ENCODE results near the gene LTC4S. TPM values are rescaled to one million over a fixed set of nuclear protein-coding genes. Genes with fewer than 3 reads are reported as not detected.

The LTC4S gene
- total RNA-seq, 1 donor from 2014 or later: 0.26 TPM

GRCh38 chr5:179778591-179778990 is 15.2 kb upstream of the LTC4S start:
- H3K36me3 ChIP-seq (ENCODE audit: control insufficient read depth, insufficient read depth, low read length): peaks cover 13% of the 10 kb centered on the region
- FAIRE-seq (no peak), DNase-seq (ENCODE audit: low read depth) (no peak)
- TF ChIP-seq CTCF (IDR thresholded peaks at IDR 0.05; ENCODE audit: insufficient read depth, low read length, severe bottlenecking): no peak
- no peaks in the 10 kb centered on the region for H3K27me3 ChIP-seq (ENCODE audit: control insufficient read depth, insufficient read depth, low read length)
- H3K4me3 ChIP-seq (ENCODE audit: low read depth, low read length): no peak overlapping the region

DNA sequence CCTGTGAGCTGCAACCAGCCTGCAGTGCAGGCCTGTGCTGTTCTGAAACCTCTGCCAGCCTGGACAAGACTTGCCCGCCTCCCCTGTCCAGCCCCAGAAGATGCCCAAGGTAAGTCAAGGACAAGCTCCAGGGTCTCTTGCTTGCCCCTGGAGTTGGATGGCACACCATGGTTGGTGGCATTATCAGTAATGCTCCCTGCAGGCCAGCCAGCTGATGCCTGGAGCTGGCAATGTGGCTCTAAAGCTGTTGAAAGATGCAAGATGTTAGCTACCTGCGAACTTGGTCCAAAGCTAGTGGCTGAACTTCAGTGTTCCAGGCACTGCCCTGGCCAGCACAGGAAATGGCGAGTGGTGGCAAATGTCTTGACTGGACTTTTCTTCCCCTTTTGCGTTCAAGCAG is 14.0 kb upstream of the LTC4S start:
- H3K4me3 ChIP-seq (ENCODE audit: low read depth, low read length): no peak overlapping the region
- FAIRE-seq: no peak

DNA sequence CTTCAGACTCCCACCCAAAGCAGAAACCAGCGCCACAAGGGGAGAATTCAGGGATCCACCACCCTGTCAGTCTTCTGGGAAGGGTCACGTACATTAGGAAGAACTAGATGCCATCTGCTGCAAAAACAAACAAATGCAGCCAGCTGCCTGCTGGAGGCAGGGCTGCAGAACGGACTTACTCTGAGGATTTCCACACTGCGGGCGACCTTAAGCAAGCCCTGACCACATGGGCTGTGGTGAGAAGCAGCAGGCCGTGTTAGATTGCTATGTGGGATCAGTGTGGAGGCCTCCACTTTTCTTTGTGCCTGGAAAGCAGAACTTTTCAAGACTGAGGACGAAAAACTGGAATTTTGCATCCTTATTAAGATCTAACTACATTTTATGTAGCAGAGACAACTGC is 13.4 kb upstream of the LTC4S start:
- no peak for DNase-seq (ENCODE audit: low read depth)
- peaks cover 3% of the 10 kb centered on the region for H3K36me3 ChIP-seq (ENCODE audit: control insufficient read depth, insufficient read depth, low read length)
- no peaks in the 10 kb centered on the region for H3K27me3 ChIP-seq (ENCODE audit: control insufficient read depth, insufficient read depth, low read length)
- FAIRE-seq: no peak
- H3K4me3 ChIP-seq (ENCODE audit: low read depth, low read length): no peak overlapping the region
- no peak for TF ChIP-seq CTCF (IDR thresholded peaks at IDR 0.05; ENCODE audit: insufficient read depth, low read length, severe bottlenecking)

More for the DNA sequence above, 14.0 kb upstream of the LTC4S start:
- H3K27me3 ChIP-seq (ENCODE audit: control insufficient read depth, insufficient read depth, low read length): no peaks in the 10 kb centered on the region
- H3K36me3 ChIP-seq (ENCODE audit: control insufficient read depth, insufficient read depth, low read length): peaks cover 5% of the 10 kb centered on the region
- no peak for TF ChIP-seq CTCF (IDR thresholded peaks at IDR 0.05; ENCODE audit: insufficient read depth, low read length, severe bottlenecking)
- no peak for DNase-seq (ENCODE audit: low read depth)

GRCh38 chr5:179781846-179782245 is 11.9 kb upstream of the LTC4S start:
- no peak for FAIRE-seq

DNA sequence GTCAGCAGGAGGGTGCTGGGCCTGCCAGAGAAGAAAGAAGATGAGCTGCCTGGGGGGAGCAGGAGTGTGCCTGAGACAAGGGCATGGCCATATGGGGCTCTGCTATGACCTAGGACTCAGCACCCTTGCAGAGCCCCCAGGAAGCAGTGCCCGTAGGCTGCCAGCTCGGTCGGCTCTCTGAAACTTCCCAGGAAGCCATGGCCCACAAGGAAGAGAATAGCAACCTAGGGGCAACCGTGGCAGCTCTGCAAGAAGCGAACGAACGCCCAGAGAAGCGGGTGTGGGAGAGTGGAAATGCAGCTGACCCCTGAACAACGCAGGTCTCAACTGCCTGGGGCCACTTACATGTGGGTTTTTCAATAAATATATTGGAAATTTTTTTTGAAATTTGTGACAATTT is 10.7 kb upstream of the LTC4S start:
- Histone ChIP-seq H3K4me3 (ENCODE audit: low read depth, low read length) (no peak overlapping the region), H3K36me3 (ENCODE audit: control insufficient read depth, insufficient read depth, low read length) (no peaks in the 10 kb centered on the region), H3K27me3 (ENCODE audit: control insufficient read depth, insufficient read depth, low read length) (no peaks in the 10 kb centered on the region)
- FAIRE-seq (no peak), DNase-seq (ENCODE audit: low read depth) (no peak)
- TF ChIP-seq CTCF (IDR thresholded peaks at IDR 0.05; ENCODE audit: insufficient read depth, low read length, severe bottlenecking): no peak

More at GRCh38 chr5:179781846-179782245, 11.9 kb upstream of the LTC4S start:
- TF ChIP-seq CTCF (IDR thresholded peaks at IDR 0.05; ENCODE audit: insufficient read depth, low read length, severe bottlenecking): no peak
- H3K4me3 ChIP-seq (ENCODE audit: low read depth, low read length): no peak overlapping the region
- no peaks in the 10 kb centered on the region for H3K27me3 ChIP-seq (ENCODE audit: control insufficient read depth, insufficient read depth, low read length)
- DNase-seq (ENCODE audit: low read depth): no peak
- no peaks in the 10 kb centered on the region for H3K36me3 ChIP-seq (ENCODE audit: control insufficient read depth, insufficient read depth, low read length)

DNA sequence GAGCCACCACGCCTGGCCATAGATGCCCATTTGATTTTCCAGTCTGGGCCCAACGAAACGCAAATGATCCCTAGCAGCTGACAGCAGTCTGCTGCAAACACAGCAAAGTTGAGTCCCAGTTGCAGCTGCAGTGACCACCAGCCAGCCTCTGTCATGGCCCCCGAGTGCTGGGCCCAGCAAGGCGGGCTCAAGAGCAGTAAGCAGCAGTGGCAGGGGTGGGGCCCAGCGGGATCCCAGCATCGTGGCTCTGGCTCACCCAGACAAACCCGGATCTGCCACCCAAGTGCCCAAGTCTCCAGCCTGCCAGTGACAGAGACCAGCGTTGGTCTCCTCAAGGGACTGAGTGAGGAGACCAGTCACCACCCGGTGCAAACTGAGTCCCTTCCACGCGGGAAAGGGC is 6.9 kb upstream of the LTC4S start:
- no peak for FAIRE-seq
- no peak for DNase-seq (ENCODE audit: low read depth)
- H3K4me3 ChIP-seq (ENCODE audit: low read depth, low read length): no peak overlapping the region
- no peak for TF ChIP-seq CTCF (IDR thresholded peaks at IDR 0.05; ENCODE audit: insufficient read depth, low read length, severe bottlenecking)
- H3K36me3 ChIP-seq (ENCODE audit: control insufficient read depth, insufficient read depth, low read length): no peaks in the 10 kb centered on the region
- no peaks in the 10 kb centered on the region for H3K27me3 ChIP-seq (ENCODE audit: control insufficient read depth, insufficient read depth, low read length)
